Measurements from ENCODE around the gene ROBO2. TPM values are rescaled to one million over a fixed set of nuclear protein-coding genes. Genes with fewer than 3 reads are reported as not detected.

The ROBO2 gene
- polyA plus RNA-seq, 2 of the 4 experiments (the other 2 are of a cell fraction): 0.04 TPM; not detected in 1

GRCh38 chr3:77271711-77272110 lies 231.8 kb downstream of the ROBO2 start:
- no peak for DNase-seq (ENCODE audit: low read depth in 1 of 2, low spot score in 1 of 2)
- WGBS (ENCODE audit: missing lambda C conversion rate): 24% methylated on average over 6 of the region's 6 CpGs
- no peaks in the 10 kb centered on the region for H3K4me1 ChIP-seq
- POLR2A ChIA-PET: no interaction called here
- CTCF ChIA-PET: no interaction called here
- ATAC-seq: no peak
- TF ChIP-seq FOXS1 (CRISPR knock-in tag; IDR thresholded peaks at IDR 0.05) (no peak), KDM1A (IDR thresholded peaks at IDR 0.05; ENCODE audit: low read depth) (no peak), ESRRA (IDR thresholded peaks at IDR 0.05; ENCODE audit: borderline replicate concordance, low read length) (no peak), E2F6 (IDR thresholded peaks at IDR 0.05; ENCODE audit: borderline replicate concordance, low read depth) (no peak), RARB (CRISPR knock-in tag; IDR thresholded peaks at IDR 0.05) (no peak), BHLHE40 (IDR thresholded peaks at IDR 0.05; ENCODE audit: low read depth, low read length) (no peak), RFX5 (IDR thresholded peaks at IDR 0.05) (no peak), RCOR1 (IDR thresholded peaks at IDR 0.05; ENCODE audit: low read depth, low read length) (no peak), CBX2 (IDR thresholded peaks at IDR 0.05; ENCODE audit: borderline replicate concordance, low read depth) (no peak), PHF8 (IDR thresholded peaks at IDR 0.05; ENCODE audit: borderline replicate concordance, low read depth) (no peak), NPAS2 (CRISPR knock-in tag; IDR thresholded peaks at IDR 0.05; ENCODE audit: borderline replicate concordance) (no peak), HES2 (IDR thresholded peaks at IDR 0.05) (no peak), BCL3 (IDR thresholded peaks at IDR 0.05) (no peak), CHD4 (IDR thresholded peaks at IDR 0.05; ENCODE audit: borderline replicate concordance) (no peak)
- no peak overlapping the region for H3K4me3 ChIP-seq
- H3K4me2 ChIP-seq: no peak overlapping the region
- no peak for FAIRE-seq
- H3K27ac ChIP-seq: no peak overlapping the region
- H3K9me3 ChIP-seq: no peaks in the 10 kb centered on the region

GRCh38 chr3:77279276-77279675 lies 239.4 kb downstream of the ROBO2 start:
- CTCF ChIA-PET: no interaction called here

GRCh38 chr3:77281721-77282120 lies 241.8 kb downstream of the ROBO2 start:
- ChIA-PET POLR2A (no interaction called here), CTCF (no interaction called here)
- Histone ChIP-seq H3K4me2 (no peak overlapping the region), H3K9me3 (no peaks in the 10 kb centered on the region; the same call in 2 of the 3 replicates), H3K27ac (no peak overlapping the region), H3K4me3 (no peak overlapping the region), H3K4me1 (no peaks in the 10 kb centered on the region)
- ATAC-seq: no peak
- 7% methylated on average over 8 of the region's 8 CpGs for WGBS (ENCODE audit: missing lambda C conversion rate)
- FAIRE-seq: no peak
- no peak for TF ChIP-seq BCL3 (IDR thresholded peaks at IDR 0.05)
- no peak for TF ChIP-seq EHMT2 (IDR thresholded peaks at IDR 0.05; ENCODE audit: low read depth)
- no peak for TF ChIP-seq HOXA7 (CRISPR knock-in tag; IDR thresholded peaks at IDR 0.05)
- TF ChIP-seq EP300 (IDR thresholded peaks at IDR 0.05): no peak
- TF ChIP-seq MAX (IDR thresholded peaks at IDR 0.05): no peak
- no peak for TF ChIP-seq KDM5A (IDR thresholded peaks at IDR 0.05)
- no peak for TF ChIP-seq CHD2 (IDR thresholded peaks at IDR 0.05; ENCODE audit: low read length, partially characterized antibody)
- no peak for TF ChIP-seq MAFK (IDR thresholded peaks at IDR 0.05; ENCODE audit: partially characterized antibody)
- DNase-seq (ENCODE audit: low read depth in 1 of 2, low spot score in 1 of 2): no peak

More at GRCh38 chr3:77279276-77279675, 239.4 kb downstream of the ROBO2 start:
- no peak overlapping the region for H3K4me2 ChIP-seq
- FAIRE-seq: no peak
- no peak for DNase-seq (ENCODE audit: low read depth in 1 of 2, low spot score in 1 of 2)
- ATAC-seq: no peak
- POLR2A ChIA-PET: no interaction called here
- no peak for TF ChIP-seq EP300 (IDR thresholded peaks at IDR 0.05)
- no peak for TF ChIP-seq HDAC2 (IDR thresholded peaks at IDR 0.05)
- TF ChIP-seq RFX5 (IDR thresholded peaks at IDR 0.05): no peak
- H3K4me3 ChIP-seq: no peak overlapping the region
- no peak overlapping the region for H3K27ac ChIP-seq
- no peaks in the 10 kb centered on the region for H3K4me1 ChIP-seq
- H3K9me3 ChIP-seq: no peaks in the 10 kb centered on the region
- 65% methylated on average over 2 of the region's 2 CpGs for WGBS (ENCODE audit: missing lambda C conversion rate)
